Measurements from ENCODE around the gene SUPT4H1. TPM values are rescaled to one million over a fixed set of nuclear protein-coding genes. Genes with fewer than 3 reads are reported as not detected.
A peak's percentile ranks its signal among the peaks of the same experiment; 100 is the strongest.
"Not testable (repeated sequence)": the region's sequence is repeated elsewhere in the genome, so short reads cannot be mapped to it uniquely, and the experiment has no call there.

Gene SUPT4H1
- polyA plus RNA-seq (2013): 105 TPM

GRCh38 chr17:58351831-58352595, at the start of gene SUPT4H1:
SUPT4H1 (minus strand) TSS chr17:58352201; CDS start chr17:58352135, 66 bp downstream.
- CTCF ChIA-PET: interaction anchor here (0.6 to 4.7 kb wide), 15 partner anchors 9 to 76 kb away, joined by 3 to 54 read pairs (median 5); partner anchors contain the start of gene RNF43
- WGBS (ENCODE audit: insufficient coverage): 0% methylated on average over 57 of the region's 60 CpGs
- Histone ChIP-seq H3K27me3 (replicated peaks in 2 of 5; ENCODE audit: control insufficient read depth in 4 of 5, insufficient read depth in 5 of 5, low read length in 4 of 5) (no peaks in the 10 kb centered on the region), H3K9me3 (ENCODE audit: control extremely low read depth in 1 of 5, control insufficient read depth in 4 of 5, insufficient read depth in 2 of 5, low read depth in 1 of 5, low read length in 4 of 5) (no peaks in the 10 kb centered on the region), H3K4me3 (ENCODE audit: control insufficient read depth in 1 of 7, extremely low read depth in 1 of 7, insufficient read depth in 4 of 7, low read depth in 2 of 7, low read length in 6 of 7) (peak within 1 kb of the TSS; percentile 80 to 99 (median 95)), H3K27ac (ENCODE audit: insufficient read depth in 1 of 2, low read depth in 1 of 2, low read length in 2 of 2, poor library complexity in 1 of 2, severe bottlenecking in 2 of 2) (peak within 1 kb of the TSS; percentile 82 to 92), H3K36me3 (ENCODE audit: control insufficient read depth in 4 of 4, insufficient read depth in 4 of 4, low read length in 3 of 4) (peaks cover 18 to 29% (median 26%) of the 10 kb centered on the region in 4 experiments), H3K4me1 (ENCODE audit: control extremely low read depth in 1 of 4, control insufficient read depth in 4 of 4, insufficient read depth in 4 of 4, low read length in 3 of 4) (peaks cover 12 to 33% (median 22%) of the 10 kb centered on the region in 4 experiments)
- peak; percentile 94 to 97 (median 96) for DNase-seq
- POLR2A ChIA-PET: interaction anchor here (0.7 to 6.0 kb wide), 14 partner anchors 8 to 279 kb away, joined by 3 to 59 read pairs (median 4); no protein-coding TSS in a partner anchor

DNA sequence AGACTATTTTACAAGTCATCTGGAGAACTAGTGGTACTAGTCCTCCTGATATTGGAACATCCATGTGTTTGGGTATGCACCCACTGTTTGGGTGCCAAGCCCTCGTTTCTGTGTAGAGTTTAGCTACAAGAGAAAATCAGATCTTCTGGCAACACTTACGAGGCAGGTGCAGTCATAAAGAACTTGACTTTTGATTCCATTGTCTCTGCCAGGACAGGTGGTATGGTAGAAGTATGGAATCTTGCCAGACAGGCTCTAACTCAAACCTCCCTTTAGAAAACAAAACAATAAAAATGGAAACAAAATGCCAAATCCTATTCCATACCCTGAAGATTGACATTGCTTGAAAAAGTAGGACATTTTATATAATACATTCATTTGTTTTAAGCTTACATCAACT, 49.3 kb upstream of the SUPT4H1 start:
- ChIA-PET CTCF (interaction anchor here (1.0 to 1.3 kb wide), 2 partner anchors 49 to 84 kb away, joined by 3 to 4 read pairs; partner anchors contain the start of gene SUPT4H1), POLR2A (no interaction called here)
- Histone ChIP-seq H3K27me3 (replicated peaks in 2 of 5; ENCODE audit: control insufficient read depth in 4 of 5, insufficient read depth in 5 of 5, low read length in 4 of 5) (no peaks in the 10 kb centered on the region), H3K36me3 (ENCODE audit: control insufficient read depth in 4 of 4, insufficient read depth in 4 of 4, low read length in 3 of 4) (no peaks in the 10 kb centered on the region), H3K27ac (ENCODE audit: insufficient read depth in 1 of 2, low read depth in 1 of 2, low read length in 2 of 2, poor library complexity in 1 of 2, severe bottlenecking in 2 of 2) (no peak overlapping the region), H3K4me1 (ENCODE audit: control extremely low read depth in 1 of 4, control insufficient read depth in 4 of 4, insufficient read depth in 4 of 4, low read length in 3 of 4) (peaks cover 0 to 11% (median 1%) of the 10 kb centered on the region in 4 experiments), H3K4me3 (ENCODE audit: control insufficient read depth in 1 of 7, extremely low read depth in 1 of 7, insufficient read depth in 4 of 7, low read depth in 2 of 7, low read length in 6 of 7) (no peak overlapping the region), H3K9me3 (ENCODE audit: control extremely low read depth in 1 of 5, control insufficient read depth in 4 of 5, insufficient read depth in 2 of 5, low read depth in 1 of 5, low read length in 4 of 5) (no peaks in the 10 kb centered on the region)
- DNase-seq: no peak
- WGBS (ENCODE audit: insufficient coverage): 100% methylated on average over 1 of the region's 2 CpGs

- Histone ChIP-seq H3K9me3 (ENCODE audit: control extremely low read depth in 1 of 5, control insufficient read depth in 4 of 5, insufficient read depth in 2 of 5, low read depth in 1 of 5, low read length in 4 of 5) (no peaks in the 10 kb centered on the region), H3K27me3 (replicated peaks in 2 of 5; ENCODE audit: control insufficient read depth in 4 of 5, insufficient read depth in 5 of 5, low read length in 4 of 5) (no peaks in the 10 kb centered on the region), H3K36me3 (ENCODE audit: control insufficient read depth in 4 of 4, insufficient read depth in 4 of 4, low read length in 3 of 4) (no peaks in the 10 kb centered on the region), H3K4me1 (ENCODE audit: control extremely low read depth in 1 of 4, control insufficient read depth in 4 of 4, insufficient read depth in 4 of 4, low read length in 3 of 4) (peaks cover 0 to 11% (median 1%) of the 10 kb centered on the region in 4 experiments), H3K4me3 (ENCODE audit: control insufficient read depth in 1 of 7, extremely low read depth in 1 of 7, insufficient read depth in 4 of 7, low read depth in 2 of 7, low read length in 6 of 7) (no peak overlapping the region), H3K27ac (ENCODE audit: insufficient read depth in 1 of 2, low read depth in 1 of 2, low read length in 2 of 2, poor library complexity in 1 of 2, severe bottlenecking in 2 of 2) (no peak overlapping the region)
- ChIA-PET POLR2A (no interaction called here), CTCF (interaction anchor here (1.3 to 1.4 kb wide), 2 partner anchors 49 to 83 kb away, joined by 3 to 5 read pairs; partner anchors contain the start of gene SUPT4H1)
- DNase-seq: no peak
These were observed 48.8 kb upstream of the SUPT4H1 start for GRCh38 chr17:58400826-58401225.

- DNase-seq: no peak
- 100% methylated on average over 1 of the region's 3 CpGs for WGBS (ENCODE audit: insufficient coverage)
- peaks cover 0 to 11% (median 1%) of the 10 kb centered on the region in 4 experiments for H3K4me1 ChIP-seq (ENCODE audit: control extremely low read depth in 1 of 4, control insufficient read depth in 4 of 4, insufficient read depth in 4 of 4, low read length in 3 of 4)
- no peaks in the 10 kb centered on the region for H3K9me3 ChIP-seq (ENCODE audit: control extremely low read depth in 1 of 5, control insufficient read depth in 4 of 5, insufficient read depth in 2 of 5, low read depth in 1 of 5, low read length in 4 of 5)
- ChIA-PET POLR2A (no interaction called here), CTCF (interaction anchor here (1.4 kb wide), 1 partner anchor 83 kb away, joined by 5 read pairs; no protein-coding TSS in a partner anchor)
- H3K36me3 ChIP-seq (ENCODE audit: control insufficient read depth in 4 of 4, insufficient read depth in 4 of 4, low read length in 3 of 4): no peaks in the 10 kb centered on the region
- H3K27me3 ChIP-seq (replicated peaks in 2 of 5; ENCODE audit: control insufficient read depth in 4 of 5, insufficient read depth in 5 of 5, low read length in 4 of 5): no peaks in the 10 kb centered on the region
- H3K4me3 ChIP-seq (ENCODE audit: control insufficient read depth in 1 of 7, extremely low read depth in 1 of 7, insufficient read depth in 4 of 7, low read depth in 2 of 7, low read length in 6 of 7): no peak overlapping the region
- H3K27ac ChIP-seq (ENCODE audit: insufficient read depth in 1 of 2, low read depth in 1 of 2, low read length in 2 of 2, poor library complexity in 1 of 2, severe bottlenecking in 2 of 2): no peak overlapping the region
These were observed 48.0 kb upstream of the SUPT4H1 start for GRCh38 chr17:58399974-58400373.

- CTCF ChIA-PET: interaction anchor here (0.5 kb wide), 1 partner anchor 142 kb away, joined by 3 read pairs; no protein-coding TSS in a partner anchor
- Histone ChIP-seq H3K9me3 (ENCODE audit: control extremely low read depth in 1 of 5, control insufficient read depth in 4 of 5, insufficient read depth in 2 of 5, low read depth in 1 of 5, low read length in 4 of 5) (no peaks in the 10 kb centered on the region), H3K4me3 (ENCODE audit: control insufficient read depth in 1 of 7, extremely low read depth in 1 of 7, insufficient read depth in 4 of 7, low read depth in 2 of 7, low read length in 6 of 7) (no peak overlapping the region), H3K4me1 (ENCODE audit: control extremely low read depth in 1 of 4, control insufficient read depth in 4 of 4, insufficient read depth in 4 of 4, low read length in 3 of 4) (peaks cover 0 to 11% (median 1%) of the 10 kb centered on the region in 4 experiments), H3K27me3 (replicated peaks in 2 of 5; ENCODE audit: control insufficient read depth in 4 of 5, insufficient read depth in 5 of 5, low read length in 4 of 5) (no peaks in the 10 kb centered on the region), H3K27ac (ENCODE audit: insufficient read depth in 1 of 2, low read depth in 1 of 2, low read length in 2 of 2, poor library complexity in 1 of 2, severe bottlenecking in 2 of 2) (no peak overlapping the region), H3K36me3 (ENCODE audit: control insufficient read depth in 4 of 4, insufficient read depth in 4 of 4, low read length in 3 of 4) (no peaks in the 10 kb centered on the region)
- no peak for DNase-seq
- 100% methylated on average over 2 of the region's 3 CpGs for WGBS (ENCODE audit: insufficient coverage)
- POLR2A ChIA-PET: no interaction called here
These were observed 46.7 kb upstream of the SUPT4H1 start for GRCh38 chr17:58398574-58399266.

- not testable (repeated sequence) for H3K36me3 ChIP-seq (ENCODE audit: control insufficient read depth in 4 of 4, insufficient read depth in 4 of 4, low read length in 3 of 4); H3K4me1 ChIP-seq (ENCODE audit: control extremely low read depth in 1 of 4, control insufficient read depth in 4 of 4, insufficient read depth in 4 of 4, low read length in 3 of 4); H3K4me3 ChIP-seq (ENCODE audit: control insufficient read depth in 1 of 7, extremely low read depth in 1 of 7, insufficient read depth in 4 of 7, low read depth in 2 of 7, low read length in 6 of 7); DNase-seq; H3K27me3 ChIP-seq (replicated peaks in 2 of 5; ENCODE audit: control insufficient read depth in 4 of 5, insufficient read depth in 5 of 5, low read length in 4 of 5); H3K9me3 ChIP-seq (ENCODE audit: control extremely low read depth in 1 of 5, control insufficient read depth in 4 of 5, insufficient read depth in 2 of 5, low read depth in 1 of 5, low read length in 4 of 5); H3K27ac ChIP-seq (ENCODE audit: insufficient read depth in 1 of 2, low read depth in 1 of 2, low read length in 2 of 2, poor library complexity in 1 of 2, severe bottlenecking in 2 of 2)
- 100% methylated on average over 2 of the region's 5 CpGs for WGBS (ENCODE audit: insufficient coverage)
- ChIA-PET POLR2A (interaction anchor here (0.7 kb wide), 1 partner anchor 54 kb away, joined by 8 read pairs; no protein-coding TSS in a partner anchor), CTCF (interaction anchor here (0.8 to 1.0 kb wide), 2 partner anchors 35 to 80 kb away, joined by 3 to 4 read pairs; no protein-coding TSS in a partner anchor)
These were observed 45.4 kb upstream of the SUPT4H1 start for GRCh38 chr17:58397421-58397820.
